ENCODE results near the gene PPP1R1B.

Gene PPP1R1B

GRCh38 chr17:39617446-39618245 is 9.1 kb upstream of the PPP1R1B start:
- peak; percentile 31 to 53 for DNase-seq

- no peak for DNase-seq
These were observed 8.4 kb upstream of the PPP1R1B start for GRCh38 chr17:39618246-39618913.

- no peak for DNase-seq
These were observed 7.6 kb upstream of the PPP1R1B start for GRCh38 chr17:39618956-39619785.

GRCh38 chr17:39619786-39620101 is 7.0 kb upstream of the PPP1R1B start:
- DNase-seq = no peak

GRCh38 chr17:39621523-39622379 is 5.0 kb upstream of the PPP1R1B start:
- DNase-seq = peak; percentile 84 to 91

- DNase-seq = peak; percentile 14 to 61
These were observed 4.3 kb upstream of the PPP1R1B start for GRCh38 chr17:39622380-39623006.

- DNase-seq = peak; percentile 84 to 89
These were observed 3.3 kb upstream of the PPP1R1B start for GRCh38 chr17:39623356-39623950.

- DNase-seq = no peak
These were observed 2.4 kb upstream of the PPP1R1B start for GRCh38 chr17:39624313-39624712.

- DNase-seq = no peak
These were observed 1.5 kb upstream of the PPP1R1B start for GRCh38 chr17:39625198-39625785.

GRCh38 chr17:39627047-39627711 is 427 bp downstream of the PPP1R1B start:
- DNase-seq = no peak

GRCh38 chr17:39627712-39628516 is 1.2 kb downstream of the PPP1R1B start:
- no peak for DNase-seq

GRCh38 chr17:39628655-39629493 is 2.1 kb downstream of the PPP1R1B start:
- no peak for DNase-seq

- DNase-seq = no peak
These were observed 2.7 kb downstream of the PPP1R1B start for GRCh38 chr17:39629494-39629880.

- DNase-seq = no peak
These were observed 3.1 kb downstream of the PPP1R1B start for GRCh38 chr17:39629898-39630297.

GRCh38 chr17:39631403-39631802 is 4.7 kb downstream of the PPP1R1B start:
- no peak for DNase-seq

GRCh38 chr17:39632153-39632941 is 5.6 kb downstream of the PPP1R1B start:
- DNase-seq = no peak

GRCh38 chr17:39633570-39634183 is 6.9 kb downstream of the PPP1R1B start:
- no peak for DNase-seq

Measured in CD4-positive, alpha-beta T cell treated with Interferon alpha-2 for 1 hour (primary cell).